ENCODE data around the gene TNNI3.
"Not testable (repeated sequence)": the region's sequence is repeated elsewhere in the genome, so short reads cannot be mapped to it uniquely, and the experiment has no call there.

The TNNI3 gene

DNA sequence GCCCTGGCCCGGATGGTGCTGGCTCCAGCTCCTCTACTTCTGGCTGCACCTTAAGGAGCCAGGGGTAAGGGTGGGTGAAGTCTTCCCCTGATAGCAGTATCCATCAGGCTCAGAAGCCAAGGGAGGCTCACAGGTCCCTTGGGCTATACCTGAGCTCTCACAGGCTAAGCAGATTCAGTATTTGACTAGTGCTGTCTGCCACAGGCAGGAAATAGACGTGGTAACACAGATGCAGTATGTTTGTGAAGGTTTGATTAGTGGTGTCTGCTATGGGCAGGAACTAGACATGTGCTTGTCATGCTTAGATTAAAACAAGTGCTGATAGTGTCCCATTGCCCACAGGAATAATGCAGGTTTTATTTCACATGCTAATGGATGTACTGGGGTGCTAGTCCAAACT is 18.5 kb upstream of the TNNI3 start:
- Mint-ChIP-seq H3K4me3 (no peak overlapping the region), H3K9me3 (no peaks in the 10 kb centered on the region), H3K36me3 (peaks cover 18% of the 10 kb centered on the region), H3K27ac (no peak overlapping the region), H3K4me1 (peaks cover 45% of the 10 kb centered on the region)
- DNase-seq (ENCODE audit: low spot score in 2 of 2), result no peak
- ATAC-seq, result no peak

DNA sequence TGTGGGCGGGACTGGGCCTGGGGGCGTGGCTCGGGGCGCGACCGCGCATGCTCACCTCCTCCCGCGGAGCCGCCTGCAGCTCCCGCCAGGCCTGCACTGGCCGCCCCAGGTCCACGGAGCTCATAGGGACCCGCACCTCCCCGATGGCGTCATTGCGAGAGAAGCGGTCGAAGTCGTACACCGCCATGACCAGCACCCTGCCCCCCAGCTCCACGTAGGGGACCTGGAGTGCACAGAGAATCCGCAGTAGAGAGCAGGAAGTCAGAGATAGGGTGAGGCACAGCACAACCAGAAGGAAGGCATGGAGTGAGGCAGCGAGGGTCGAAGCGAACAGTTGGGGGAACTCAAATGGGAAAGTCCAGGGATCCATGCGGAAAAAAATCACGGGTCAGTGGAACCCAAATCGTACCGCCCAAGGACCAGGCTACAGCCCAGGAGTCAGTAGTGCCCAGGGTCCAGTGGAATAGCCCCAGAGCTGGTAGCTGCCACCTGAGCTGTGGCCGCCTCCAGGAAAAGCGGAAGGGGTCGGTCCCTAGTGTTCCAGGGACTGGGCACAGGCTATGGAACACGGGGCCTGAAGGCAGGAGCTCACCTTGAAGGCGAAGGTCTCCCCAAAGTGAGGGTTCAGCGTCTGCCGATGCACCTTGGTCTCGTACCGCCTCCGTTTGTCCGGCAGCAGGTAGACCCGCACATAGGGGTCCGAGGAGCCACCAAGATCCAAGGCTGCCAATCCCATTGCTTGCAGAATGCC is 17.8 kb upstream of the TNNI3 start:
- H3K9me3 Mint-ChIP-seq, result no peaks in the 10 kb centered on the region
- ATAC-seq (no peak), DNase-seq (ENCODE audit: low spot score in 2 of 2) (no peak)
- no peak overlapping the region for H3K27ac Mint-ChIP-seq
- H3K4me3 Mint-ChIP-seq, result no peak overlapping the region
- H3K36me3 Mint-ChIP-seq, result peaks cover 14% of the 10 kb centered on the region
- peaks cover 38% of the 10 kb centered on the region for H3K4me1 Mint-ChIP-seq

DNA sequence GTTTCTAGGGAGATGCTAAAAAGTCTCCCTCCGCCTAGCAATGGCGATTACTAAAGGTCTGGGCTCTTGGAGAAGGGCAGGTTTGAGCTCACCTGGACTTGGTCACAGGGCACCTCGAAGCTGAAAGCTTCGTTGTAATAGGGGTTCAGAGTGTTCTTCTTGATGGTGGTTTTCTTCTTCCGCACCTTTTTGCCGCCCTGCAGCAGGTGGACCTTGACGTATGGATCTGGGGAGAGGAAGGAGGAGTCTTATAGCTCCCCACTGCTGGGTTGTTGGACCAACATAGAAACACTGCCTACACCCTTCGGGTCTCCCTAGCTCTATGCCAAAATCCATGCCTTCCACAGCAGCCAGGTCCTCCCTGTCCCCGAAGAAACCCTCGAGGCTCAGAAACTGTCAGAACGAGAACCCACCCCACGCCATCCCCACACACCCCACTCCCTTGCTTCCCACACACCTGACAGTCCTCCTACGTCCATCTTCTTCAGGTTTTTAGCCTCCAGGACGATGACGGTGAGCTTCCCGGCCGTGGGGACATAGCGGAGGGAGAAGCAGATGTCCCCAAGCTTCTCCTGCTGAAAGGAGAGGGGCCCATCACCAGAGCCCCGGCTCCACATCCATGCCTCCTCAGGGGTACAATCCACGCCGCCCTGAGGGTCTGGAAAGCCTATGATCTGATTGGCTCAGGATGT is 17.0 kb upstream of the TNNI3 start:
- ATAC-seq (no peak), DNase-seq (ENCODE audit: low spot score in 2 of 2) (no peak)
- H3K4me1 Mint-ChIP-seq, result peaks cover 30% of the 10 kb centered on the region
- no peaks in the 10 kb centered on the region for H3K9me3 Mint-ChIP-seq
- H3K36me3 Mint-ChIP-seq, result peaks cover 8% of the 10 kb centered on the region
- H3K4me3 Mint-ChIP-seq, result peak overlapping the region; percentile 65
- no peak overlapping the region for H3K27ac Mint-ChIP-seq

DNA sequence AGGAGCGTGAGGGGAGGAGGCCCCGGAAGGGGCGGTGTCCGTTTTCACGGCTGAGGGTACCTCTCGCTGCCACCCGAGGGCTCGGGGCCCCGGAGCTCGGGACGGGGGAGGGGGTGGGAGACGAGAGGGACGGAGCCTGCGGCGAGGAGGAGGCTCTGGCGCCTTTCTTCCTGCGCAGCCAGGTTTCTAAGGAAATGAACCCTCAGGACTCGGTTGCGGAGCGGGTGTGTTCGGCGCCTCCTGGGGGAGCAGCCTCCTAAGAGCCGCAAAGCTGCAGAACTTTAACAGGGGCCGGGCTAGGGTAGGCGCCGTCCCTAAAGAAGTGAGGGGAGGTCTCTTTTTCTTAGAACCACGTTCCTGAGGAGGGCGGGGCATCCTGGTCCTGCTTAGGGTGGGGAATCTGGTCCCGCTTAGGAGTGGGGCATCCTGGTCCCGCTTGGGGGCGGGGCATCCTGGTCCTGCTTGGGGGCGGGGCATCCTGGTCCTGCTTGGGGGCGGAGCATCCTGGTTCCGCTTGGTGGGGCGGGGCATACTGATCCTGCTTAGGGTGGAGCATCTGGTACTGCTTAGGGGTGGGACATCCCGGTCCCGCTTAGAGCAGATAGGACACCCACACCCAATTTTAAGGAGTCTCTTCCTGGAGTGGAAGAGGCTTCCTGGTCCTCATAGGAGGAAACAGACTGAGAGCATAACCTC is 16.3 kb upstream of the TNNI3 start:
- peaks cover under 1% of the 10 kb centered on the region for H3K36me3 Mint-ChIP-seq
- H3K27ac Mint-ChIP-seq, result no peak overlapping the region
- ATAC-seq, result peak; percentile 62
- H3K9me3 Mint-ChIP-seq, result no peaks in the 10 kb centered on the region
- peak overlapping the region; percentile 65 for H3K4me3 Mint-ChIP-seq
- peaks cover 23% of the 10 kb centered on the region for H3K4me1 Mint-ChIP-seq
- DNase-seq (ENCODE audit: low spot score in 2 of 2), result peak; percentile 24 to 74

DNA sequence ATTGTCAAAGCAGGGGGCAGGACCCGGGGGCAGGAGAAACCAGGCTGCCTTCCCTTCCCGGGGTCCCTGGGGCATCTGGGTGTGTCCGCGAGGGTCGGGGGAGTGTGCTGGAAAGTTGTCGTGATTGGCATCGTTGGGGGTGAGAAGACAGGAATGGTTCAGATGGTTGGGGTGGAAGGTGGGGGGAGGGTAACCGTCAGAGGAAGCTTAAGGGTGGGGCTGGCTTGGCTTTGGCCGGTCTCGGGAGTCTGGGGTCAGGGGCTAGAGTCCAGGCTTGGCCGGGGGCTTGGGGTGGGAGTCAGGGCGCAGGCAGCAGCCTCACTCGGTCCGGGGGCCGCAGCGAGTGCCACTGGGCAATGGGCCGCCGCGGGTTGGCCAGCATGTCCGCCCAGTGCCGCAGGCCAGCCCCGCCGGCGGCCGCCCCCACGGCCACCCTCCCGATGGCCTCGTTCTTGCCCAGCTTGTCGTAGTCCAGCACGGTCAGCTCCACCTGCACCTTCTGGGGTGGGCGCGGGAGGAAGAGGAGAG is 15.7 kb upstream of the TNNI3 start:
- peak overlapping the region; percentile 65 for H3K4me3 Mint-ChIP-seq
- H3K4me1 Mint-ChIP-seq, result peaks cover 21% of the 10 kb centered on the region
- H3K36me3 Mint-ChIP-seq, result no peaks in the 10 kb centered on the region
- ATAC-seq, result no peak
- DNase-seq (ENCODE audit: low spot score in 2 of 2), result no peak
- no peak overlapping the region for H3K27ac Mint-ChIP-seq
- H3K9me3 Mint-ChIP-seq, result no peaks in the 10 kb centered on the region

DNA sequence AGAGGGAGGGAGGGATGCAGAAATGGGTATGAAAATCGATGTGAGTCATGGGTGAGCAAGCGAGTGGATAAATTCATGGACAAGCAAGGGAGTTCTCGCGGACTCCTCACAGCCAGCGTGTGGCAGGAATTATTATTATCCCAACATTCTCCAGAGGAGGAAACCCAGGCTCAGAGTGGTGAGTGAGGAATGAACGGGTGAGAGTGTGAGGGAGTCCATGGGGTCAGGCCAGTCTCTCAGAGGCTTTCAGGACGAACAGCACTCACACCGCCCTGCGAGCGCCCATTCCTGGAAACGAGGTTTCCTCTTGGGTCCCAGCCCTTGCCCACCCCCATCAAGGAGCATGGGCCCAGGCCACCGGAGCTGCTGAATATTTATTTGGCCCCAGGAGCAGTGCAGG is 15.2 kb upstream of the TNNI3 start:
- Mint-ChIP-seq H3K9me3 (no peaks in the 10 kb centered on the region), H3K27ac (no peak overlapping the region), H3K36me3 (no peaks in the 10 kb centered on the region), H3K4me1 (peaks cover 21% of the 10 kb centered on the region), H3K4me3 (peak overlapping the region; percentile 65)
- ATAC-seq (no peak), DNase-seq (ENCODE audit: low spot score in 2 of 2) (no peak)

DNA sequence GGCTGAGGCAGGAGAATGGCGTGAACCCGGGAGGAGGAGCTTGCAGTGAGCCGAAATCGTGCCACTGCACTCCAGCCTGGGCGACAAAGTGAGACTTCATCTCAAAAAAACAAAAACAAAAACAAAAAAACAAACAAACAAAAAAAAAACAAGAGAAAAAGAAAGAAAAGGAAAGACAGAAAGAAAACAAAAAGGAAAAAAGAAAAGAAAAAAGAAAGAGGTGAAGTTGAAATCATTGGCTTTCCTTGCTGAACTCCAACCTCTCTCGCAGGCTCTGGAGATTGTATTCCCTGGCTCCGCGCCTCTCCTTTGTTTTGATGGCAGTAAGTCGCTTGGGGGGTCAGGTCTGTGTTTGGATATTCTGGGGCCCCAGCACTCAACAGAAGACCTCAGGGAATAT is 14.8 kb upstream of the TNNI3 start:
- peaks cover 21% of the 10 kb centered on the region for H3K4me1 Mint-ChIP-seq
- not testable (repeated sequence) for H3K27ac Mint-ChIP-seq; ATAC-seq; H3K9me3 Mint-ChIP-seq; H3K36me3 Mint-ChIP-seq; DNase-seq (ENCODE audit: low spot score in 2 of 2)
- H3K4me3 Mint-ChIP-seq, result peak overlapping the region; percentile 65

DNA sequence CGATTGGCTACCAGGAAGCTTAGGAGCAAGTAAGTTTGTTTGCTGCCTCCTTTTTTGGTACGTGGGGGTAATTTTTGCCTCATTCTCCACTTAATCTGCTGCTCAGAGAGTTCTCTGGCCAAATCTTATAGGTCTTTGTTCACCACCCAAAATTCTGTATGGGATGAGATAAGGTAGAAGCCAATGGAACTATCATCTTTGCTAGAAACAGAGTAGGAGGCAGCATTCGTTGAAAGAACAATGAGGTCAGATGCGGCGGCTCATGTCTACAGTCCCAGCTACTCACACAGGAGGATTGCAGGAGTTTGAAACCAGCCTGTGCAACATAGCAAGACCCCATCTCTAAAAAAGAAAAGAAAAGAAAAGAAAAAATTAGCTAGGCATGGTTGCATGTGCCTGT is 13.9 kb upstream of the TNNI3 start:
- H3K4me1 Mint-ChIP-seq, result peaks cover 28% of the 10 kb centered on the region
- H3K36me3 Mint-ChIP-seq, result peaks cover 5% of the 10 kb centered on the region
- ATAC-seq (no peak), DNase-seq (ENCODE audit: low spot score in 2 of 2) (no peak)
- H3K4me3 Mint-ChIP-seq, result peak overlapping the region; percentile 65
- no peak overlapping the region for H3K27ac Mint-ChIP-seq
- no peaks in the 10 kb centered on the region for H3K9me3 Mint-ChIP-seq

DNA sequence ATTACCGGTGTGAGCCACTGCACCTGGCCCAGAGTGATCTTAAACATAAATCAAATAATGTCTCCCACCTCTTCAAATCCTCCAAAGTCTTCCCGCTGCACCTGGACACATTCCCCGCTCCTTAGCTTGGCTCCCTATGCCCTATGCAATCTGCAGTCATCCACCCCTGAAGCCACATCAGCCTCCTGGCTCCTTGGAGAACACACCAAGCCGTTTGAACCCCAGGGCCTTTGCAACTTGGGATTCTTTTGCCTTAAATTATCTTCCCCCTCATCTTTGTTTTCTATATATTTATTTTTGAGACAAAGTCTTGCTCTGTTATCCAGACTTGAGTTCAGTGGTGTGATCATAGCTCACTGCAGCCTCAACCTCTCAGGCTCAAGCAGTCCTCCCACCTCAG is 11.6 kb upstream of the TNNI3 start:
- Mint-ChIP-seq H3K36me3 (peaks cover 5% of the 10 kb centered on the region), H3K4me3 (no peak overlapping the region), H3K27ac (no peak overlapping the region), H3K9me3 (no peaks in the 10 kb centered on the region), H3K4me1 (peaks cover 32% of the 10 kb centered on the region)
- DNase-seq (ENCODE audit: low spot score in 2 of 2) (no peak), ATAC-seq (no peak)

DNA sequence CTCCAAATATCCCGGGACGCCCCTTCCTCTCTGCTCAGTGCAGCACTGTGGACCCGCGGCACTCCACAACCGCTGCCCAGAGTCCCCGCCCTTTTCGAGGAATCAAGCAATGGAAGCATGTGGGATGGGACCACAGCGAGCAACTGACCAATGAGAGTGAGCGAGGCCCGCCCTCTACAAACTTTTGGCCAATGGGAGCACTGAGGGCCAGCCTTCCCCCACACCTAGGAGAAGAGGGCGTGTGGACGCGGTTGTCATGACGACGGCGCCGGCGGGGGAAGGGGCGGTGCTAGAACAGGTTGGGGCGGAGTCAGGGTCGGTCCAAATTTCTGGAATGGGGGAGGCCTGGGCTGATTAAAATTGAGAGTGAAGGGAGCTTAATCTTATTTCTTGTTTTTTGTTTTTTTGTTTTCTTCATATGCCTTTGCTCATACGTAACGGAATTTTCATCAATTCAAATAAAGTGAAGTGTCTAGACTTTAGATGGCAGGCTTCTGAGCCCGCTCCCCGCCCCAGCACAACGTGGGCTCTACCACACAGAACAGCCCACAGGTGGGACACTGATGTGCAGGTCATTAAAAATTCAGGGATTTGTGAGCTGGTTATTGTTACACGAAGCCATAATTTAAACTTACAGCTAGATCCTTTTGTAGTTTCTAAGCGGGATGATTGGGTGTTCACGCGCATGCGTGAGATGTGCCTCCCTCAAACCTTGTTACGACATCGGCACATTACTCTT is 9.2 kb upstream of the TNNI3 start, which contains the start of gene DNAAF3:
Gene DNAAF3 (minus strand): TSS at position 84 of the 739 bp plus-strand sequence. CDS start 200 bp downstream, outside the sequence.
- no peak within 1 kb of the TSS for H3K27ac Mint-ChIP-seq

DNA sequence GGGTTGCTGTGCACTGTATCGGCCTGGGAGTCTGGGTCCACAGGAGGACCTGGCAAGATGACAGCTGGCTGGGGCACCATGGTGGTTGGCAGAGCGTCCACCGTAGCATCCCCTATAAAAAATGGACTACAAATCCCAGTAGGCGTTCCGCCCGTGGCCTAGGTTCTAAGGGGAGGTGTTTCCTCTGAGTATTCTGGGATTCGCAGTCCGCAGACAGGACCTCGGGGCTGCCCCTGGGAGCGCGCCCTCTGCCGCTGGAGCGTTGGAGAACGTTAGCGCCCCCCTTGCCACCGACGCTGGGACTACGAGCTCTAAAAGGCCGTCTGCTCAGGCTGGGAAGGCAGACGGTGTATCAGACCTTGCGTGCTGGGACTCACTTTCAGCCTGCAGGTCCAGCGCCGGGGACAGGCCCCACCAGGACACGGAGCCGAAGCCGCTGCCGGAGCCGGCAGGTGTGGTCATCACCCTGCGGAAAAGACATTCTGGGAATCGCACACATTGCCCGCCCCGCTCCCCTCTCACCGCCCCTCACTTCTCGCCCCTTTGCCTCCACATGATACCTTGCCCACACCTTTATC is 8.5 kb upstream of the TNNI3 start:
- no peaks in the 10 kb centered on the region for H3K9me3 Mint-ChIP-seq
- H3K4me1 Mint-ChIP-seq, result peaks cover 12% of the 10 kb centered on the region
- peaks cover 5% of the 10 kb centered on the region for H3K36me3 Mint-ChIP-seq
- no peak overlapping the region for H3K27ac Mint-ChIP-seq
- H3K4me3 Mint-ChIP-seq, result peak overlapping the region; percentile 66
- ATAC-seq, result peak; percentile 43
- DNase-seq (ENCODE audit: low spot score in 2 of 2), result no peak

More for the DNA sequence above, 9.2 kb upstream of the TNNI3 start, which contains the start of gene DNAAF3:
- Mint-ChIP-seq H3K4me3 (peak within 1 kb of the TSS; percentile 66), H3K36me3 (peaks cover 5% of the 10 kb centered on the region), H3K9me3 (no peaks in the 10 kb centered on the region), H3K4me1 (peaks cover 12% of the 10 kb centered on the region)
- ATAC-seq (peak; percentile 88), DNase-seq (ENCODE audit: low spot score in 2 of 2) (peak; percentile 33 to 86)

DNA sequence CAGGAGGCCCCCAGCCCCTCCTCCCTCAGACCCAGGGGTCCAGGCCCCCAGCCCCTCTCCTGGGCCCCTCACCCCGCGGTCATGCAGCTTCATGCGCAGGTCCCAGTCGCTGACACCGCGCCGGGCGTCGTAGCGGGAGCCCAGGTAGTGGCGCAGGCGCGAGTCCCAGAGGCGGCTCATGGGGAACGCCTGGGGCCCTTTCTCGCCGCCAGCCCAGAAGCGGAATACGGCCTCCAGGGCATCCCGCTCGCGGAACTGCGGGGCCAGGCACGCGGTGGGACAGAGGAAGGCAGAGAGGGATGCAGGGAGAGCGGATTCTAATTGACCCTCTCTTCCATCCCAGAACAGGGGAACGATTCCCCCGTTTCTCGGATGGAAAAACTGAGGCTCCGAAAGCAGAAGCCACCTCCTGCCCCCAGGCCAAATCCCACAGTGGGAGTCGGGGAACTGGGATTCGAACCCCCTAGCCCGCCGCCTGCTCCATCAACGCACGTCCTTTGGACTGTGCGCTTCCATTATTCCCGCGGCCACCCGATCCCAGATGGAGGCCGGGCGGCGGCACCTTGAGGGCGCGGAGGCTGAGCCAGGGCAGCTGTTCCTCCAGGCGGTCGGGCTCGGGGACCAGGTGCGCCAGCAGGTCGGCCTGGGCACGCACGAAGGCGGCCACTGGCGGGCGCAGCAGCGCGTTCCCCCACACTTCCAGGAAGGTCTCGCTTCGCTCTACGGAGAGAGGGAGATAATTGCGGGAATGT is 4.2 kb upstream of the TNNI3 start:
- DNase-seq (ENCODE audit: low spot score in 2 of 2), result no peak
- Mint-ChIP-seq H3K4me1 (peaks cover 18% of the 10 kb centered on the region), H3K4me3 (no peak overlapping the region), H3K27ac (no peak overlapping the region), H3K9me3 (no peaks in the 10 kb centered on the region), H3K36me3 (peaks cover 3% of the 10 kb centered on the region)
- ATAC-seq, result no peak

DNA sequence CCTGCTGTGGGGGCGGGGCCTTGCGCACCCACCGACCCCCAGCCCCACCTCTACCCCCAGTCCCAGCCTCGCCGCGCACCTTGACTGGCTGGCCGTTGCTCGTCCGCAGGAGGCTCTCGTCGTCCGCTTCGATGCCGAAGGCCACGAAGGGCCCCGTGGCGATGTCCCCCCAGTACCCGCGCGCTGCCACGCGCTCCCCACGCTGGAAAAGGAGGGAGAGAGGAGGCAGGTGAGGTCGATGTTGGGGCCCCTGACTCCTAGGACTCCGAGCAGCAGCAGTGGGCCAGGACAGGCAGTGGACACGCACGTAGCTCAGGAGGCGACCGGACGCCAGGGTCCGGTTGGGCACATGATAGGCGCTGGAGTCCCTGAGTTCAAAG is 3.4 kb upstream of the TNNI3 start:
- Mint-ChIP-seq H3K4me1 (peaks cover 16% of the 10 kb centered on the region), H3K9me3 (no peaks in the 10 kb centered on the region), H3K27ac (no peak overlapping the region), H3K36me3 (no peaks in the 10 kb centered on the region), H3K4me3 (no peak overlapping the region)
- ATAC-seq (no peak), DNase-seq (ENCODE audit: low spot score in 2 of 2) (no peak)

Measured in stimulated activated effector memory CD8-positive, alpha-beta T cell treated with anti-CD3 and anti-CD28 coated beads, Interleukin-12 subunit alpha, Interleukin-12 subunit beta, amount 100 ng/mL, for 72 hours (primary cell).